Measurements from ENCODE around the gene CENPT.
"Not testable (repeated sequence)": the region's sequence is repeated elsewhere in the genome, so short reads cannot be mapped to it uniquely, and the experiment has no call there.

Gene CENPT

DNA sequence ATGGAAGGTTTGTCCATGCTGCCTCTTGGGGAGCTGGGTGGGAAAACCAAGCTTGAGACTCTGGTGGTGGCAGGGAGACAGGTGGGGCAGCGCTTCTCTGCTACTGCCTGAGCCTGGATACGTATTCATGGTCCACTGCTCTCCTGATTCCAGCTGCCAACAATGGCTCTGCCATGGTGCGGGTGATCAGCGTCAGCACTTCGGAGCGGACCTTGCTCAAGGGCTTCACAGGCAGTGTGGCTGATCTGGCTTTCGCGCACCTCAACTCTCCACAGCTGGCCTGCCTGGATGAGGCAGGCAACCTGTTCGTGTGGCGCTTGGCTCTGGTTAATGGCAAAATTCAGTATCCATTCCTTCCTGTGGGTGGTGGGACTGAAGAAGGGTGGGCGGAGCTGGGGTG lies 29.6 kb upstream of the CENPT start:
- no peak for DNase-seq (ENCODE audit: extremely low read depth in 1 of 2, low read depth in 1 of 2)

DNA sequence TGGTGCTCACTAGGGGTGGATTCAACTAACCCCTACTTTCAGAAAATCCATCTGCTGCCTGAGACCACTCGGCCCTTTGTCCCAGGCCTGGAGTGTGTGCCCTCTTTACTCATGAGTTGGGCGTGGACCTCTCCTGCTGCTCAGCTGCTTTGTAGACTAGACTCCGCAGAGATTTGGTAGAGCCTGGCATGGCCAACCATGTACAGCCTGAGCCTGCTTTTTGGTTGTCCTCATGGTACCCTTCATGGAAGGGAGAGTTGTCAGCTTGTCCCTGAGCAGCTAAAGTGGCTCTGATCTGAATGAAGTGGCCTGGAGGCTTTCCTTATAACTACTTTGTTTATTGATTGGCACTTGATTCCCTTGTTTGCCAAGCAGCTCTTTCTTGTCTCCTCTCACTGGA lies 26.9 kb upstream of the CENPT start:
- DNase-seq (ENCODE audit: extremely low read depth in 1 of 2, low read depth in 1 of 2) = no peak

DNA sequence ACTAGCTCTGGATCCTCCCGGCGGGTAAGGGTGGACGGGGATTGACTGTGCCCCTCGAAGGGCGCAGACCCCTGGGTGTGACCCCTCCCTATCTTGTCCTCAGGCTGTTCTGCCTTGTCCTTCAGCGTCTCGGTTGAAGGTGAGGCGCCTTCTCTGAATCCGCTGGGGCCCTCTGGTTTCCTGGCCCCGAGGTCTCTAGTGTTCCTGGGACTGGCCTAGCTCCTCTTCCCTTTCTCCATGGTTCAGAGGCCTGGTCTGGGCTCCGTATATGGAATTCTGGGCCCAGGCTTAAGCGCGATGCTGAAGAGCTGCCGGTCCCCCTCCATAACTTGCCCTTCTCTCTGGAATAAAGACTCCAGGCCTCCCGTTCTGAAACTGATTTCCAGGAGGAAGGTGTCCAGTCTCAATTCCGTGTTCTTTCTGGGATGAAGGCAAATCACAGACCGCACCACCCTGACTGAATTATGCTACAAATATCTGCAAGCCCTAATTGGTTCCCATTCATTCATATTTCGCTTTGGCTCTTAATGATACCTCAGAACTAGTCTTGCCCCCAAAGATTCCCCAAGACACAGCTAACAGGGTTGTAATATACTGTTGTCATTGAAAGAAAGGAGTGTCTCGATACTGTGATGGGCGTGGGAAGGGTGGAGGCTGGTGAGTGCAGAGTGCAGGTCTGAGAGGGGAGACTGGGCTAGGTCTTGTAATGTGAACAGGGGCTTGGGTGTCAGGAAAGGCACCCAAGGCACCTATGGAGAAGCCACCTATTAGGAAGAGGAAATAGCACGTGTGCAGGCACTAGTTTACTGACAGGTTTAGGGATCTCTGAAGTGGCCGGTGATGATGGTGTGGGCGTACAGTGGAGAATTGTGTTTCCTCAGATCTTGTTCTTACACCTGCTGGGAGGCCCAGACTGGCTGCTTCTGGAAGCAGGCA lies 26.2 kb upstream of the CENPT start:
- no peak for DNase-seq (ENCODE audit: extremely low read depth in 1 of 2, low read depth in 1 of 2)

DNA sequence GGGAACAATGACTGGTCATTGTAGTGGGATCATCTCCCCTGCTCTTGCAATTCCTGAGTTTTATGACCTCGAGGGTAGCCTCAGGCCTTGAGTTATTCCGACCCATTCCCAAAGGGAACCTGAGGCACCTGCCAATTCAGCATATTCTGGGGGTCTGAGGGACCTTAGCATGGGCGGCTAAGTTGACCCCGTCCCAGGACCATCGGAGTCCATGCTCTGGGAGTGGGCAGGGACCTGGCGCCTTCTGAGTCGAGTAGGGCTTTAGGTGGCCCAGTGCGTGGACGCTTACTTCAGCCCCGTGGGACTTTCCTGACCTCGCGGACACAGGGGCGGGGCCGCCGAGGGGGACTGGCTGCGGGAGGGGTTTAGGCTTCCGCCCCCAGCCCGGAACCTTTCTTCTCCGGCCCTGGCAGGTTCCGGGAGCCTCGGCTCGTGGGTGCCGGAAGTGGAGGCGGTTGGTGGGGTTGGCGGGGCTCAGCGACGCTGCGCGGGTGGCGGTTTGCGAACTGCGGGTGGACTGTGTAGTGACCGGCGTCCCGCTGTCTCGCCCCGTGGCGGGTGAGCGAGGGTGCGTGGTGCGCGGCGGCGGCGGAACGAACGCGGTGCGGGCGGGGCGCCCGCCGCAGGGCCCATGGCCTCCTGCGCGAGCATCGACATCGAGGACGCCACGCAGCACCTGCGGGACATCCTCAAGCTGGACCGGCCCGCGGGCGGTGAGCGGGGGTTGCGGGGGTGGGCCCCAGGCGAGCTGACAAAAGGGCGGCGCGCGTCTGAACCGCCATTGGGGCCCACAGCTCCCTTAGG lies 25.3 kb upstream of the CENPT start, which contains the start of gene EDC4:
TSS of gene EDC4 (plus strand) at position 422 of the 804 bp plus-strand sequence. CDS start at position 632, 210 bp downstream.
- peak; percentile 51 to 82 for DNase-seq (ENCODE audit: extremely low read depth in 1 of 2, low read depth in 1 of 2)

DNA sequence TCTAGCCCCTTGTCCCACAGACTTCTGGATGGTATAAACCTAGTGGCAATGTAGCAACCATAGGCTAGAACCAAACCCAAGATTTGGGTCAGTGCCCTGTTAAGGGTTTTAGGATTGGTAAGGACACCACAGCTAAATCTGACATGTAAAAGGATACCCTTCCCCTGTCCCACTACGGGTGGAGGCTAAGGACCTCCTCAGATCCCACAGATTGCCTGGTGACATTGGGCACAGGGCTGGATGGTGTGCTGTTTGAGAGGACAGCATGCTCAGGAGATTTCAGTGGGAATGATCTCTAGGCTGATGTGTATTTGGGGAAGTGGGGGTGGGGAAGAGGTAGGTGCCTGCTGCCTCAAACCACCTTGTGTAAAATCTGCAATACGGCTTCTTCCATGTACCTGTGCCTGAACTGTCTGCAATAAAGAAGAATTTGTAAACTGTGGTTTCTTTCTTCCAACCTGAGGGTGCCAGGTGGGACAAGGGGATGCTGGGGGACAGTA lies 24.7 kb upstream of the CENPT start:
- no peak for DNase-seq (ENCODE audit: extremely low read depth in 1 of 2, low read depth in 1 of 2)

DNA sequence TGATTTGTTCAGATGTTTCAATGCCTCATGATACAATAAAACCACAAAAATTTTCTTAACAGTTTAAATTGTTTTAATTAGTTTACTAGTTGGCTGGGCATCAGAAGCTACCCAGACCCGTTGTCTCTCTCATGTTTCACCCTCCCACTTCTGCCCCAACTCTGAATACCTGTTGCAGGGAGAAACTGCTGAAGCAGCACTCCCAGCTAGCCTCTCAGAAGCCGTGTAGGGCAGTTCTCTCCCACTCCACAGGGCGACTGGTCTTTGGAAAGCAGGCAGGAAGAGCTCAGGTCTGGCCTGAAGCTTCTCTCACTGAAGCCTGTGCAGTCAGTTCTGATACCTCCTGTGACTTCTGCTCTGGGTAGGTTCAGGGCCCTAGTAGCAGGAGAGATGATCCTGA lies 23.8 kb upstream of the CENPT start:
- DNase-seq (ENCODE audit: extremely low read depth in 1 of 2, low read depth in 1 of 2) = no peak

DNA sequence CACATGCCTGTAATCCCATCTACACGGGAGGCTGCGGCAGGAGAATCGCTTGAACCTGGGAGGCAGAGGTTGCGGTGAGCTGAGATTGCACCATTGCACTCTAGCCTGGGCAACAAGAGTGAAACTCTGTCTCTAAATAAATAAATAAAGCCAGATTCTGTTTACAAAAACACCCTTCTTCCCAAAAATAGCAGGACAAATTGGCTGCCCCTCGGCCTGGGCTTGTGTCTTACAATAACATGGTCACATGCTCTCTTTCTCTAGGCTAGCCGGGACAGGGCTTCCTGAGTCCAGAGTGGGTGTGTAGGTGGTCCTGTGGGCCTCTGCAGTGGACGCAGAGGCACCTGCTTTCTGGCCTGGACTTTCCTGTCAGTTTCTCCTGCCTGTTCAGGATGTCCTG lies 22.2 kb upstream of the CENPT start:
- no peak for DNase-seq (ENCODE audit: extremely low read depth in 1 of 2, low read depth in 1 of 2)

DNA sequence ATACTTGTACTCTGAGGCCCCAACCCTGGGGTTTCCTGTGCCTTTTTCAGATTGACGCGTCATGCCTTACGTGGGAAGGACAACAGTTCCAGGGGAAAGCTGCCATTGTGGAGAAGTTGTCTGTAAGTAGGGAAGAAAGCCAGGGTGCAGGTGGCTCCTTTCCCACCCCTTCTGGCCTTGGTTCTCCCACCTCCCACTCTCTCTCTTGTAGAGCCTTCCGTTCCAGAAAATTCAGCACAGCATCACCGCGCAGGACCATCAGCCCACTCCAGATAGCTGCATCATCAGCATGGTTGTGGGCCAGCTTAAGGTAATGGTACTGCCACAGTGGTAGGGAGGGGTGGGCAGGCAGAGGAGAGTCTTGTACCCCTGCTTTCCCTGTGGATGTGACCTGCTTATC lies 20.8 kb upstream of the CENPT start:
- DNase-seq (ENCODE audit: extremely low read depth in 1 of 2, low read depth in 1 of 2) = no peak

DNA sequence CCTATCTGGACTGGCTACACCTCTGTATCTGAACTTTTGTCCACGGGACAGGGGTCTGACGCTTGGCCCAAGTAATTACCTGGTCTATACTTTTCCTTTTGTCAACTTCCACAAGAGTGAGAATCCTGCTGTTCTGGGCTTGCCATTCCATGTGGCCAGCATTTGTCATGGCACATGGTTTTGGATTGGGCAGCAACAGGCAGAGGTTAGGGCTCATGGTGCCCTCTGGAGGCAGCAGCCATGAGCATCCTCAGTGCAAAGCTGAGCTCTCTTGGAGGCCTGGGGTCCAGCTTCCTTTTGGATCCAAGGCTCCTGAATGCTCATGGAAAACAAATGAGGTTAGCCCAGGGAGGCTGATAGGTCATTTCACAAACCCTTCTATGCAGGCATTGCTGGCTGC lies 17.8 kb upstream of the CENPT start:
- no peak for DNase-seq (ENCODE audit: extremely low read depth in 1 of 2, low read depth in 1 of 2)

DNA sequence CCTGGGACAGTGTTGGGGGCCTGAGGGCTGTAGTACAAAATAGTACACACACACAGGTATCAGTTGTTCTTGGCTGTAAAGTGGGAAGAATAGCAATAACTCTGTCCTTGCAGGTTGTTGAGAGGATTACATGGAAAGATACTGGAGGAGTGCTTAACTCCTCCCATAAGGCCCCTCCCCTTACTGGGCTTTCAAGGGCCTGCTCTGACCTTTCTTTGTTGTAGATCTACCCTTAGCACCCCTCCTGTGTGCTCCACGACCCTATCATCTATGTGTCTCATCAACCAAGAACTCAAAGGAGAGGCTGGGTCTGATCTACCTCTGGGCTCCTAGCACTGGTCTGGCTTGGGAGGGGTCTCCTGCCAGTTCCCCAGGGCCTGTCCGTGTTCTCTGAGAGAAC lies 17.1 kb upstream of the CENPT start:
- no peak for DNase-seq (ENCODE audit: extremely low read depth in 1 of 2, low read depth in 1 of 2)

DNA sequence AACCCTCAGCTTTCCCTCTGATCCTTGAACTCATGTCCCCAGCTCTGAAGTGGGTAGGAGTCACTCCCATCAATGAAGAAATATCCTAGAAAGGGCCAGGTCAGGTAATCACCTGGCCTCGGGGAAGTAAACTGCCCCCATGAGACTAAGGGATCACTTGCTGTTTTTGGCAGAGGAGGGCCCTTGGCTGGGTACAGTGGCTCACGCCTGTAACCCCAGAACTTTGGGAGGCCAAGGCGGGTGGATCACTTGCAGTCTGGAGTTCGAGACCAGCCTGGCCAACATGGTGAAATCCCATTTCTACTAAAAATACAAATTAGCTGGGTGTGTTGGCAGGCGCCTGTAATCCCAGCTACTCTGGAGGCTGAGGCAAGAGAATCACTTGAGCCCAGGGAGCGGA lies 16.6 kb upstream of the CENPT start:
- not testable (repeated sequence) for DNase-seq (ENCODE audit: extremely low read depth in 1 of 2, low read depth in 1 of 2)

DNA sequence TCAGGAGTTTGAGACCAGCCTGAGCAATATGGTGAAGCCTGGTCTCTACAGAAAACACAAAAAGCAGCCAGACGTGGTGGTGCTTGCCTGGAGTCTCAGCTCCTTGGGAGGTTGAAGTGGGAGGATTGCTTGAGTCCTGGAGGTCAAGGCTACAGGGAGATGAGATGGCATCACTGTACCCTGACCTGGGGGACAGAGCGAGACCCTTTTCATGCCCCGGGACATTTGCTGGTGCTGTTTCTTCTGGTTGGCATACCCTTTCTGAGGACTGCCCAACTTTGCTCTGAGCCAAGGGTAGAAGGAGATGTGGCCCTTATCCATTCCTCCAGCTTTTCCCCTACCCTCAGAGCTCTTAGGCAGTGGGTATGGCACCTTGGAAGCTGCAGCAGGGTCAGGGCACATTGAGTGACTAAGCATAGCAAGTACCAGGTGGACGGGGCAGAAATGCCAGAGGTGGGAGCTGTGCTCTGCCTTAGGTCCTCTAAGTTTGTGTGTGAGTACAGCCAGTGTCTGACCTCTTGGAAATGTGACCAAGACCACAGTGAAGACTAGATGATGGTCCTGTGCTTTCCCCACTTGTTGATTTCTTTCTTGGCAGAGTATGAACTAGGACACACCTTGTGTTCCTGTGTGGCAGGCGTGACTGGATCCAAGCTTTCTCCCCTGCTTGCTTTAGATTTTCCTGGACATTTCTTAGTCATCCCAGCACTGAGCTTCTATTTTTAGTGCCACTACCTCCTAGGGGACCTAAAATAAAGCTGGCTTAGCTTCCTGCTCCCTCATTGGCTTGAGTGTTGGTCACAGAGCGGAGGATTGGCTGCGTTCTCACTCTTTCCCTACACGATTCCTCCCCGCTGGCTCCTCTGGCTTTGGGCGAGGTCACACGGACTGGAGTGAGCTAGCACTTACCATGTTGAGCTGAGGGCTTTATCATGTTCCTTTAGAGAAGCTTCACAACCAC lies 15.4 kb upstream of the CENPT start:
- no peak for DNase-seq (ENCODE audit: extremely low read depth in 1 of 2, low read depth in 1 of 2)

DNA sequence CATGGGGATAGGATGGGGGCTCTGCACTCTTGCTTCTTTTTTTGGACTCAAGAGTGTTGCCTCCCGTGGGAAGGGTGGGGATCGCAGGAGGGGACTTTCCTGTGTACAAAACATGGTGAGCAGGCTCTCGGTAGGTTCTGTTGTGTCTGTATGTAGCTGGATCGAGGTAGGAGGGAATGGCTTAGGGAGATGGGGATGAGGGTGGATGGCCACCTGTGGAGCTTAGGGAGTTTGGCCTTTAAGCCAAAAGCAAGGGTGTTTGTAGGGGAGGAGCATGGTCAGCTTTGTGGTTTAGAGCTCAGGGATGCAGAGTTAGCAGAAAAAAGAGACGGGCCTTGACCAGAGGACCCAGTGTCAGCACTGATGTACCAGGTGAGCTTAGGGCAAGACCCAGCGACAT lies 14.4 kb upstream of the CENPT start:
- no peak for DNase-seq (ENCODE audit: extremely low read depth in 1 of 2, low read depth in 1 of 2)

DNA sequence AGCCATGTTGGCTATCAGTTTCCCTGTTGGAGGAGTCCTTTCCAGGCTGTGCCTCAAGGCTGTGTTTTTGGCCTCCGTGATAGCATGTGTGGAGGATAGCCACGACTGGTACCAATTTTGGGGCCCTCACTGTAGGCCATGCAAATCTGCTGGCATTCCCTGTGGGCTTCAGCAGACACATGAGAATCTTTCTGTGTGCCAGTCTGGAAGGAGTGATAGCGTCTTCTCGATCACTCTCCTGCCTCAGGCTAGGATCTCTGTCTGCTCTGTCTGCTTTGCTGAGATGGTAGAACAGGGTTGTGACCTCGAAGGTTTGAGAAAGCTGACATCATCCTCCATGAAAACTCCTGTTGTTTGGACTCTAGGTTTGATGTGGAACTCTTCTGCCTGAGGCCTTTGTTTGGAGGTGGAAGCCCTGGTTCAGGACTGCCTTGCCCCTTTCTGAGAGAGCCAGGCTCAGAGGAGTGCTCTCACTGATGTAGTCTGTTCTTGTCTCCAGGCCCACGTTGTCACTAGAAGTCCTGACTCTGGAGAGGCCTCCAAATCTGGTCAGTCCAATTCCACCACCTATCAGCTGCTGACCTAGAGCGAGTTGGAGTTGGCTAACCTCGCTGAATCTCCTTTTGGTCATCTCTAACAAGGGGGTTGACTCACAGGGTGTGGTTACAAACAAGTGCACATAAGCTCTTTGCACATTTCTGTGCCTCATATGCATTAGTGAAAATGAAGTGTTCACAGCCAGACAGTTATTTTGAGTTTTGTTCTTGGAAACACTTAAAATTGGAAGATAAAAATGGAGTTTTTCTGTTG lies 13.3 kb upstream of the CENPT start:
- no peak for DNase-seq (ENCODE audit: extremely low read depth in 1 of 2, low read depth in 1 of 2)

DNA sequence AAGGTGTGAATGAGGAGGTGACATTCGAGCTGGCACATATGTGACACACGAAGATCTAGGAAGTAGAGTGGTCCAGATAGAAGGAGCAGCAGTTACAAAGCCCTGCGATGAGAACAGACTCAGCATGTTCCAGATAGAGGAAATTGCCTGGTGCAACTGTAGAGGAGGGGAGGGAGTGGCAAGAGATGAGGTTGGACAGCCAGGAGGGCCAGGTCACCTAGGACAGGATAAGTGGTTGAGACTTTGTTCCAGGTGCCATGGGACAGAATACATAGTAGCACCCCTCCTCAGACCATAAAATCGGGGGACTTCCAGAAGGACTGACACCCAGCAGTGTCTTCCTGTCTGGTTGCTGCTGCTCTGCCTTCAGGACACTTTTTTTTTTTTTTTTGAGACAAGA lies 11.0 kb upstream of the CENPT start:
- DNase-seq (ENCODE audit: extremely low read depth in 1 of 2, low read depth in 1 of 2) = no peak

DNA sequence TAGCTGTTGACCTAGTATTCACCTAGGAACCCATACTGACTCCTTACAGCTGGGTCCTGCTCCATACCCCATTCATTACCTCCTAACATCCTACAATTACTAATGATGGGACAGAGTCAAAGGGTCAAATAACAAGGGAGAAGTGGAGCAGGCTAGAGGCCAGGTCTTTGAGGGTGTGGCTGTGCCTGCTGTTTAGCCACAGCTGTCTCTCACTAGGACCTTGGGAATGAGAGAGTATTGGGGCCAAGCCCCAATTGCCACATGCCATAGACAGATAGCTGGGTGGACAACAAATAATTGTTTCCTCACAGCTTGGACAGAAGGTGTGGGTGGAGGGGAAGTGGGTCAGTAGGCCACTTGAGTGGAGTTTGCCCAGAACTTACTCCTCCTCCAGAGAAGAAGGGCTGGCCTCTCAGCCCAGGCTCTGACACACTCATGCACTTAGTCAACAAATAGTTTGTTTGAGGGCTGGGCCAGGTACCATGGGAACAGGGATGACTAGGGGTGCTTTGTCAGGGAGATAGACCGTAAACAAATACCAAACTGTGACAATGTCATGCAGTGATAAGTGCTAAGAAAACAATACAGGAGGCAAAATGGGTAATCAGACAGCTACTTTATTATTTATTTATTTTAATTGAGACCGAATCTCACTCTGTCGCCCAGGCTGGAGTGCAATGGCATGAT lies 10.2 kb upstream of the CENPT start:
- no peak for DNase-seq (ENCODE audit: extremely low read depth in 1 of 2, low read depth in 1 of 2)

DNA sequence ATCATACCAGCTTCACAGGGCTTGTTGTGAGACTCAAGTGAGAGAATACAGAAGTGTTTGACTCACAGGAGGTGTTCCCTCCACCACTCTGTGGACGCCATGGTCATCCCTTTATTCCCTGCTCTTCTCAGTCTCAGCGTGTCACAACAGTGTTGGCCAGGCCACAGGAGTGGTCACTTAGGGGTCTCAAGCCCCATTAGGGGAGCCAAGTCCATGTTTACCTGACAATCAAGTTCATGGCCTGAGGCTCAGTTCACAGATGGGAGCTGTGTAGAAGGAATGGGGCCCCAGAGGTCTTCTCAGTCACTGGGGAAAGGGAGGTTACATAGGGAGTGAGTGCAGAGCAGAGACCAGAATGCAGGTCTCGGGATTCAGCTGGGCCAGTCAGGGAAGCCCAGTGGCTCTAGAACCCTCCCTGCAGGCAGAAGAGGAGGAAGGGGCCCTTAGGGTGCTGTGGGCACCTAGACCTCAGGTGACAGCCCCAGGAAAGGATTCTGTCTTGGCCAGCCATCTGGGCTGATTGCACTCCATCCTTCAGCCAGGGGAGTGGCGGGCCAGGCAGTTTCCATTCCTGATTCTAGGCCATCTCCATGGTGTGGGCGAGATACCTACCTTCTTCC lies 9.5 kb upstream of the CENPT start:
- no peak for DNase-seq (ENCODE audit: extremely low read depth in 1 of 2, low read depth in 1 of 2)

DNA sequence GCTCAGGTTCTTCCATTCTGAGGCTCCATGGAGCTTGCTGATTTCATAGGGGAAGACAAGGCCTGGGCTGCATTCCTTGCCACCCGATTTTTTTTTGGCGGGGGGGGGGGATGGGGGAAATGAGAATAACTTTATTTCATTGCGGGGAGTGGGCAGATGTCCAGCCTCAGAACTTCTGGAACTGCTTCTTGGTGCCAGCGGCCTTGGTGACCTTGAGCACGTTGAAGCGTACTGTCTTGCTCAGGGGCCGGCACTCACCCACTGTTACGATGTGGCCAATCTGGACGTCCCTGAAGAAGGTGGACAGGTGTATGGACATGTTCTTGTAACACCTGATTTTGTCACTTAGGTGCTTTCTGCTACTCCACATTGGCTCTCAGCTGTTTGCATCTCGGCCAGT lies 8.3 kb upstream of the CENPT start:
- DNase-seq (ENCODE audit: extremely low read depth in 1 of 2, low read depth in 1 of 2) = no peak

DNA sequence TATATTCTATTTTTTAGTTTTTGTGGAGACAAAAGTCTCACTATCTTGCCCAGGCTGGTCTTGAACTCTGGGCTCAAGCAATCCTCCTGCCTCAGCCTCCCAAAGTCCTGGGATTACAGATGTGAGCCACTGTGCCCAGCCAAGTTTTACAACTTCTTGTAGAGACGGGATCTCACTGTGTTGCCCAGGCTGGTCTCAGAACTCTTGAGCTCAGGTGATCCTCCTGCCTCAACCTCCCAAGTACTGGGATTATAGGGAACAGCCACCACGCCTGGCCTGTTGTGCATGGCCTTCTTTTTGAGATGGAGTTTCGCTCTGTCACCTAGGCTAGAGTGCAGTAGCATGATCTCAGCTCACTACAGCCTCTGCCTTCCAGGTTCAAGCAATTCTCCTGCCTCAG lies 6.2 kb upstream of the CENPT start:
- no peak for DNase-seq (ENCODE audit: extremely low read depth in 1 of 2, low read depth in 1 of 2)

Measured in activated CD8-positive, alpha-beta memory T cell treated with anti-CD3 and anti-CD28 coated beads for 1 hour (primary cell).